ENCODE results near the gene GPR35.

DNA sequence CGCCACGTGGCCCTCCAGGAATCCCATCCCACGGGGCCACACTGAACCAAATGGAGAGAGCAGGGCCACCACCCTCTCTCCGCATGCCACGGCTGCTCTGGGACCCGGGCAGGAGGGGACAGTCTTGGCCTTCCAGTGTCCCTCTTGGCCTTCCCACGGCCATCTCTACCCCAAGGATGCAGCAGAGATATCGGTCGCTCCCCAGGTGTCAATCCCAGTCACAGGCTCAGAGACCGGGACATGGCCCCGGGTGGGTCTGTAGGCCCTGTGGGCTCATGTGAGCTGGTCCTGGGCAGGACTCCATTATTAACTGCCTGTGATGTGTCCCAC, 23.5 kb upstream of the GPR35 start:
- TF ChIP-seq, protein P1, sequence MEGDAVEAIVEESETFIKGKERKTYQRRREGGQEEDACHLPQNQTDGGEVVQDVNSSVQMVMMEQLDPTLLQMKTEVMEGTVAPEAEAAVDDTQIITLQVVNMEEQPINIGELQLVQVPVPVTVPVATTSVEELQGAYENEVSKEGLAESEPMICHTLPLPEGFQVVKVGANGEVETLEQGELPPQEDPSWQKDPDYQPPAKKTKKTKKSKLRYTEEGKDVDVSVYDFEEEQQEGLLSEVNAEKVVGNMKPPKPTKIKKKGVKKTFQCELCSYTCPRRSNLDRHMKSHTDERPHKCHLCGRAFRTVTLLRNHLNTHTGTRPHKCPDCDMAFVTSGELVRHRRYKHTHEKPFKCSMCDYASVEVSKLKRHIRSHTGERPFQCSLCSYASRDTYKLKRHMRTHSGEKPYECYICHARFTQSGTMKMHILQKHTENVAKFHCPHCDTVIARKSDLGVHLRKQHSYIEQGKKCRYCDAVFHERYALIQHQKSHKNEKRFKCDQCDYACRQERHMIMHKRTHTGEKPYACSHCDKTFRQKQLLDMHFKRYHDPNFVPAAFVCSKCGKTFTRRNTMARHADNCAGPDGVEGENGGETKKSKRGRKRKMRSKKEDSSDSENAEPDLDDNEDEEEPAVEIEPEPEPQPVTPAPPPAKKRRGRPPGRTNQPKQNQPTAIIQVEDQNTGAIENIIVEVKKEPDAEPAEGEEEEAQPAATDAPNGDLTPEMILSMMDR (IDR thresholded peaks at IDR 0.05): no peak
- TF ChIP-seq FOXM1 (IDR thresholded peaks at IDR 0.05; ENCODE audit: low read depth) (no peak), TAF1 (IDR thresholded peaks at IDR 0.05; ENCODE audit: borderline replicate concordance, low read depth, low read length) (no peak), SMC3 (IDR thresholded peaks at IDR 0.05; ENCODE audit: low read depth, low read length) (no peak), POLR2AphosphoS5 (IDR thresholded peaks at IDR 0.05; ENCODE audit: low read depth, low read length) (no peak), TEAD4 (IDR thresholded peaks at IDR 0.05; ENCODE audit: borderline replicate concordance, insufficient read depth) (no peak), CHD2 (IDR thresholded peaks at IDR 0.05; ENCODE audit: low read length, partially characterized antibody) (no peak)
- TF ChIP-seq, protein P2, sequence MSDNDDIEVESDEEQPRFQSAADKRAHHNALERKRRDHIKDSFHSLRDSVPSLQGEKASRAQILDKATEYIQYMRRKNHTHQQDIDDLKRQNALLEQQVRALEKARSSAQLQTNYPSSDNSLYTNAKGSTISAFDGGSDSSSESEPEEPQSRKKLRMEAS (IDR thresholded peaks at IDR 0.05; ENCODE audit: low read depth): no peak
- TF ChIP-seq, protein P3, sequence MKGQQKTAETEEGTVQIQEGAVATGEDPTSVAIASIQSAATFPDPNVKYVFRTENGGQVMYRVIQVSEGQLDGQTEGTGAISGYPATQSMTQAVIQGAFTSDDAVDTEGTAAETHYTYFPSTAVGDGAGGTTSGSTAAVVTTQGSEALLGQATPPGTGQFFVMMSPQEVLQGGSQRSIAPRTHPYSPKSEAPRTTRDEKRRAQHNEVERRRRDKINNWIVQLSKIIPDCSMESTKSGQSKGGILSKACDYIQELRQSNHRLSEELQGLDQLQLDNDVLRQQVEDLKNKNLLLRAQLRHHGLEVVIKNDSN (IDR thresholded peaks at IDR 0.05; ENCODE audit: borderline replicate concordance, low read depth): no peak

All from SK-N-SH (cell line).